ENCODE data around the gene MED20. TPM values are rescaled to one million over a fixed set of nuclear protein-coding genes. Genes with fewer than 3 reads are reported as not detected.
A peak's percentile ranks its signal among the peaks of the same experiment; 100 is the strongest.
"Not testable (repeated sequence)": the region's sequence is repeated elsewhere in the genome, so short reads cannot be mapped to it uniquely, and the experiment has no call there.

The MED20 gene
- polyA plus RNA-seq (ENCODE audit: insufficient read length in 10 of 10): 10 to 100 TPM; 17.2 to 20.5 (median 18.1) TPM
- long read RNA-seq, donor 1, partial matches to known transcripts: 0 of 3 reads
- long read RNA-seq, donor 1, other reads (novel, unspliced or antisense): 0 of 3 reads
- long read RNA-seq, donor 2, transcript MED20-201 (4 exons, 2,438 nt): major isoform, 5 of 5 reads
- long read RNA-seq, donor 2, partial matches to known transcripts: 0 of 5 reads
- long read RNA-seq, donor 2, other reads (novel, unspliced or antisense): 0 of 5 reads
- long read RNA-seq, donor 3: 0 reads
- long read RNA-seq, donor 4, transcript MED20-201 (4 exons, 2,438 nt): major isoform, 5 of 6 reads
- long read RNA-seq, donor 4, partial matches to known transcripts: 0 of 6 reads
- long read RNA-seq, donor 4, other reads (novel, unspliced or antisense): 0 of 6 reads
- long read RNA-seq, donor 5, transcript MED20-201 (4 exons, 2,438 nt): major isoform, 6 of 7 reads
- long read RNA-seq, donor 5, partial matches to known transcripts: 0 of 7 reads
- long read RNA-seq, donor 5, other reads (novel, unspliced or antisense): 0 of 7 reads
- long read RNA-seq, donor 6, transcript MED20-201 (4 exons, 2,438 nt): major isoform, 5 of 5 reads
- long read RNA-seq, donor 6, partial matches to known transcripts: 0 of 5 reads
- long read RNA-seq, donor 6, other reads (novel, unspliced or antisense): 0 of 5 reads
- long read RNA-seq, donor 7, transcript MED20-201 (4 exons, 2,438 nt): major isoform, 5 of 5 reads
- long read RNA-seq, donor 7, partial matches to known transcripts: 0 of 5 reads
- long read RNA-seq, donor 7, other reads (novel, unspliced or antisense): 0 of 5 reads
- long read RNA-seq, donor 8, partial matches to known transcripts: 0 of 4 reads
- long read RNA-seq, donor 8, other reads (novel, unspliced or antisense): 0 of 4 reads
- long read RNA-seq, donor 9: 0 reads

GRCh38 chr6:41920921-41921711, at the start of gene MED20, which contains the start of gene BYSL:
MED20 (minus strand) TSS chr6:41921139; CDS start chr6:41921018, 121 bp downstream.
BYSL (plus strand) TSS chr6:41921499; CDS start chr6:41921563, 64 bp downstream.
- DNase-seq: peak; percentile 96 to 98 (median 97)

- peak in 1 of 3 donors; percentile 11 for DNase-seq
Observed at GRCh38 chr6:41970436-41970846, 49.5 kb upstream of the MED20 start.

GRCh38 chr6:41967312-41968287, 46.7 kb upstream of the MED20 start:
- DNase-seq: no peak

DNA sequence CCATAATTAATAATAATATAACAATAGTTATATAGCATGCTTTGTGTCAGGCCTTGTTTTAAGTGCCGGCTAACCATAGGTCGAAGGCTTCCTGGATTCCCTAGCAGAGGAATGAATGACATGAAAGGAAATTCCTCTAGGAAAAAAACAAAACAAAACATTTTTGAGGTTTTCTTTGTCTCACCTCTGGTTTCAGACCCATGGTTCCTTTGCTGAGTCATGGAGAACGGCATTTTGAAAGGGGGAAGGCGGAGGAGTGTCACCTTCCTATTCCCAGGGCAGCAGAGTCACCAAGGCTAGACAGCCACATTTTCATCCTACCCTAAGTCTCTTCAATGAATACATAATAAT, 46.0 kb upstream of the MED20 start:
- DNase-seq: peak in 1 of 3 donors; percentile 7

DNA sequence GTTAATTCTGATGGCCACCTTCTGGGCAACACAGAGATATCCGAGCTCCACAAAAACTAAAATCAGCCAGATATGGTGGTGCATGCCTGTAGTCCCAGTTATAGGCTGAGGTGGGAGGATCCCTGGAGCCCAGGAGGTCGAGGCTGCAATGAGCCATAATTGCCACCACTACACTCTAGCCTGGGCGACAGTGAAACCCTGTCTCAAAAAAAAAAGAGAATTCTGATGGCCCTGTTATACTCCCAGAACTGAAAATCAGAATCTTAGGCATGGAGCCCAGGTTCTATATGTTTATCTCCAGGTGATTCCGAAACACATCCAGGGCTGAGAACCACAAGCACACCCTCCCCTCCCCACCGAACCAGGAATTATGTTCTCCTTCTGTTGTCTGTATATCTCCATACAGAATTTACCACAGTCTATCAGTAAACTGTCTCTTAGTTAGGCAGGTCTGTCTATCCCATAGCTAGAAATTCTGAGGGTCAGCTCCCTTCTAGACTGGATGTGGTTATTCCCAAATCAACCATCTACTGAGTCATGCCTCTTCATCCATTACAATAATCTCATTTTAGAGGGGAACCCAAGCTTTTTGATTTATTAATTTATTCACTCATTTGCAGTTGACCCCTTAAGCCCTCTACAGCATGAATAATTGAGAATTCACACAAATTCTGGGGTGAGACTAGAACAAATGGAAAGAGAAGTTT, 45.4 kb upstream of the MED20 start:
- no peak for DNase-seq

DNA sequence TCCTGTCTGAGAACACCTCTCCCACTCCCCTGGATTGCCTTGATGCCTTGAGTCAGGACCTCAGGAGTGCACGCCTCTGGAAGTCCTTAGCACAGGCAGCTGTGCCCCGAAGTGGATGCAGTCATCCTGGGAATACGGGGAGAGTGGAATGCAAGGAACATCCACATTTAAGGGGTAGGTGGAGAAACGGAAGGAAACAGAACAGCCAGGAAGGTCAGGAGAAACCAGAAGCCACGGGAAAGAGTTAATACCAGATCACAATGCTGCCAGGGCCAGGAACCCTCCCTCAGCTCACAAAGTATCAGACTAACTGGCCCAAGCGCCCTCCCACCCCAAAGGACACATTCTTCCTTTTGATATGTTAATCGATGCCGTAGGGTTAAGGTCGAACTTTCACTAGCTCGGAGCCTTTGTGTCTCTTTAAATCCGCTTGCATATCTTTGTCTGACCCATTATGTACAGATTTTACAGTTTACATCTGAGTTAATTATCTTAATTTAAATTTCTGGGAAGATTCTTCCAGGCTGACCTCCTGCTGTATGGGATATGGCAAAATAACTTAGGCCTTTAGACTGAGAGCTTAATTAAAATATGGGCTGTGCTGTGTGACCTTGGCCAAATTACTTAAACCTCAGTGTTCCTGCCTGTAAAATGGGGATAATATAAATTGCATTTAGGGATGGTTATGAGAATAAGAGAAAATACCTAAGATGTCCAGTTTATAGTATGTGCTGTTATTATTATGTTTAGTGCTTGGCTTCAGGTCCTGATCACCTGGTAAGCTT, 44.7 kb upstream of the MED20 start:
- DNase-seq: no peak

GRCh38 chr6:41964201-41964887, 43.4 kb upstream of the MED20 start:
- no peak for DNase-seq

DNA sequence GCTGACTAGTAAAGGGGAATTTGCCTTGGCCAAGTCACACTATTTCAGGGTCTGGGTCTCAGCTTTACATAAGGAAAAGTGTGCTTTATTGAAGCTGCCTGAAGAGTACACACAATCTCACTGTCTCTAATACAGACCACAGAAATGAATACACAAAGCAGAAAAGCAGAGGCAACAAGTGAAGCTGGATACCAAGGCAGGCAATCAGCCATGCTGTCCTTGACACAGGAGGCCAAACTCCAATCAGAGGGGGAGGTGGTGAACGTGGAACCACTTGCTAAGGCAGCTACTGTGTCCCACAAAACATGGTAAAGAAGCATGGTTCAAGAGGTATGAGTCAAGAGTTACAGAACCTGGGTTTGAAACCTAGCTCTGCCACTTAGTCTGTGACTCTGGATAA, 42.4 kb upstream of the MED20 start:
- DNase-seq: no peak

GRCh38 chr6:41960028-41960427, 39.1 kb upstream of the MED20 start:
- DNase-seq: no peak

DNA sequence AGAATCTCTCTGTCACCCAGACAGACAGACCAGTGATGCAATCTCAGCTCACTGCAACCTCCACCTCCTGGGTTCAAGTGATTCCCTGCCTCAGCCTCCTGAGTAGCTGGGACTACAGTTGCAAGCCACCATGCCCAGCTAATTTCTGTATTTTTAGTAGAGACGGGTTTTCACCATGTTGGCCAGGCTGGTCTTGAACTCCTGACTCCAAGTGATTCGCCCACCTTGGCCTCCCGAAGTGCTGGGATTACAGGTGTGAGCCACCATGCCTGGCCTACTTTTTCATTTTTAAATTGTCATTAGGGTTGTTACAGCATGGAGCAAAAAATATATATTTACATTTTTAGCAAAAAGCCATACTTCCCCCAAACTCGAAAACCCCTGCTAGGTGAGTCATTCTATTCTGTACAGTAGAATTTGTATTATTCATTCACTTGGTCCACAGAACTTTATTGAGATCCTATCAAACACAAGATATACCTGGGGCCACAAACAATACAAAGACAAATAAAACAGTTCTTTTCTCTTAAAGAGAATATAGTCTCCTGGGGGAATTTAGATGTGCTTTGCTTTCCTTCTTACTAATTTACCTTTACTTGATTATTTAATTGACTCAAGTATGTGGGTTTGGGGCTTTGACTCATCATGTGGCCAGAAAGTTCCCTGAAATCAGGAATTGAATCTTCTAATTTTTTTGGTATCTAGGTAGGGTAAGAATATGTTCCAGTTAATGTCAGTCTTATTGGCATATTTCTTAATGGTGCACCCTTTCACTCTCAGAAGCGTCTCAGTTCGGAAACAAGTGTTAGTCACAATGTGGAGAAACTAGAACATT, 37.3 kb upstream of the MED20 start:
- no peak for DNase-seq

GRCh38 chr6:41957117-41957516, 36.2 kb upstream of the MED20 start:
- DNase-seq: no peak

- no peak for DNase-seq
Observed at GRCh38 chr6:41955412-41955811, 34.5 kb upstream of the MED20 start.

DNA sequence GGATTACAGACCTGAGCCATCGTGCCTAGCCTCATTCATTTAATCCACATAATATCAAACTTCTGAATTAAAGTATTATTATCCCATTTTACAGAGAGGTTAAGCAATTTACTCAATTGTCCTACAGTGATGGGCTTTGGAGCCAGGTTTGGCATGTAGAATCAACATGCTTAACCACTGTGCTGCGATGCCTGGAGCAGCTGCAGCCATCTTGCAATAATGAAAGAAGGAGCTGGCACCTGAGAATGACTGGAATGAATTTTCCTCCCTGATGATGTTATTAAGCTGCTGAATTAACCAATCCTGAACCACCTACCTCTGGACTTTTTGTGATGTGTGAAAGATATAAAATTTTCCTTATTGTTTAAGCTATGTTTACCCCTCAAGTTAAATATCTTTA, 33.7 kb upstream of the MED20 start:
- no peak for DNase-seq

GRCh38 chr6:41947581-41948220, 26.8 kb upstream of the MED20 start:
- DNase-seq: no peak

DNA sequence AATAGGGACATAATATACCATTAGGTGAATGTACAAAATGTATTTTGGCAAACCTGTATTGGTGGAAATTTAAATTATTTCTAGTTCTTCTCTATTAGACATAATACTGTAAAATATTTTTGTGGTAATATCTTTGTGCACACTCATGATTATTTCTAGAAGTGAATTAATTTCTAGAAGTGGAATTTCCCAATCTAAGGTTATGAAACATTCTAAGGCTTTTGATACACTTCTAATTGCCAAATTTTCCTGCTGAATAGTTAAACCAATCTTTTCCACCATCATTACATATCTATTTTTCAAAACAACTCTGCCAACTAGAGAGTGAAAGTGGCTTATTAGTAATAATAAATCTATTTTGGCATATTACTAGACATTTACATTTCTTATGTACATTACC, 22.5 kb upstream of the MED20 start:
- no peak for DNase-seq

GRCh38 chr6:41942882-41943281, 21.9 kb upstream of the MED20 start:
- not testable (repeated sequence) for DNase-seq

Data from muscle of back (tissue), 13 donors.